HG02571 (cell line): Measurements from ENCODE around the gene MORN5.

Experiments
- ATAC-seq: cut with Tn5 transposase; IDR thresholded peaks from one replicate; pipeline ENCODE4 v1.9.1; 2021; ENCODE audit warnings: mild to moderate bottlenecking, moderate library complexity; ENCODE audit not compliant: unreplicated experiment

Gene MORN5

DNA sequence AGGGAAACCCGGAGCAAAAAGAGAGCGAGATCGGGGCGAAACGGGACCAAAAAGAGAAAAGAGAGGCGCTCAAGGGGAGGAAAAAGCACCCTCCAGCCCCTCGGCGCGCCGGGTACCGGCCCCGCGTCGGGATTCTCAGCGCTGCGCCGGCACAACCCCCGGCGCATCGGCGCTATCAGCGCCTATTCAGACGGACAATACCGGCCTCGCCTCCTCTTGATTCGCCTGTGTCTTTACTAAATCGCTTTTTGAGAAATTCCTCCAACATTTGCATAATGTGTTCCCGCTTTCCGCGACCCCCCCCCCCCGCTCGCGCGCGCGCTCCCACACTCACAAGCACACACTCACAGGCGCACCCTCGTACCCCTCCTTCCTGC lies 68.5 kb downstream of the MORN5 start:
- no peak for ATAC-seq

DNA sequence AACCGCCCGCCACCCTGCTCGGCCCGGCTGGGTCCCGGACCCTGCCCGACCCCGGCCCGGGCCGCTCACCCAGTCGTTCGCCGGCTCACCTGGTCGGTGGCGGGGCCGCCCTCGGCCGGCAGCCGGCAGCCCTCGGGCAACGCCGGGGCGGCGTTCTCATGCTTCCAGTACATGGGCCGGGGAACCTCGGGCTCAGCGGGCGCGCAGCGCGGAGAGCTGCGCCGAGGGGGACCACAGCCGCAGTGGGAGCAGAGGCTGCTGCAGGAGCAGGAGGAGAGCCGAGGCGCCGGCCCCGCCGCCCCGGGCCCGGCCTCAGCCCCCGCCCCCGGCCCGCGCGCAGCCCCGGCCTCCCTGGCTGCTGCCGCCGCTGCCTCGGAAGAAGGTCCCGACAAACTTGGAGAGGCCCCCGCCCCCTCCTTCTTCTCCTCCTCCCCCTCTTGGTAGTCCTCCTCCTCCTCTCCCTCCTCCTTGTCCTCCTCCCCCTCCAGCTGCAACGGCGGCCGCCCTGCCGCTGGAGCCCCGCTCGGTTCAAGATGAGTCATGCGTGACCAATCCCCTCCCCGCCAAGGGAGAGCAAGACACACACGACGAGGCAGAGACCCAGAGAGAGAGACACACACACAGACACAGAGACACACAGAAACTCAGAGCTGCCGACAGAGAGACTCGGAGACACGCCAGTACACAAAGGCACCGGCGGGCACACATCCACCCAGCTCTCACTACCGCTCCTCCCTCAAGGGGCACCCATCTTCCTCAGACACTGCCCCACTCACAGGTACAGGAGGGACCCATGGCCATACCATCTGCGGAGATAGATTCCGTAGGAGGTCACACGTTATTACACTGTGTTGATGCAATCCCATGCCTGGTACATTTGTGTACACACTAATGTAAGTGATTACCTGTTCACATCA lies 69.1 kb downstream of the MORN5 start, which contains the start of gene LHX6:
Gene LHX6, minus strand, starts transcription at position 390 of the 917 bp plus-strand sequence. Its CDS starts 217 bp downstream, at position 173.
- ATAC-seq: no peak

DNA sequence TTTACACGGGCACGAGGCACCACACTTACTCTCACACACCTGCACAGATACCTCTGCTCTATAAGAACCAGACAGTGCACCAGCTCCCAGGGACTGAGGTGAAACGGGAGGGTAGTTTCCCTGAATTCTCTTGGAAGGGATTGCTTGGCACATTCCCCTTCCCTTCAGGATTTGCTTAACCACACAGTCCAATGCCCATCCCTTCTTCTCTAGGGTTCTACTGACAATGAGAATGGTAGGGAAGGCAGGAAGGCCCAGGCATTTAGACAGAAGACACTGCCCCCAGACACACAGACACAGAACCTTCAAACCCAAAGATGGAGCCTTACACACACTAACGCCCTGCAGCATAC lies 69.8 kb downstream of the MORN5 start:
- no peak for ATAC-seq

DNA sequence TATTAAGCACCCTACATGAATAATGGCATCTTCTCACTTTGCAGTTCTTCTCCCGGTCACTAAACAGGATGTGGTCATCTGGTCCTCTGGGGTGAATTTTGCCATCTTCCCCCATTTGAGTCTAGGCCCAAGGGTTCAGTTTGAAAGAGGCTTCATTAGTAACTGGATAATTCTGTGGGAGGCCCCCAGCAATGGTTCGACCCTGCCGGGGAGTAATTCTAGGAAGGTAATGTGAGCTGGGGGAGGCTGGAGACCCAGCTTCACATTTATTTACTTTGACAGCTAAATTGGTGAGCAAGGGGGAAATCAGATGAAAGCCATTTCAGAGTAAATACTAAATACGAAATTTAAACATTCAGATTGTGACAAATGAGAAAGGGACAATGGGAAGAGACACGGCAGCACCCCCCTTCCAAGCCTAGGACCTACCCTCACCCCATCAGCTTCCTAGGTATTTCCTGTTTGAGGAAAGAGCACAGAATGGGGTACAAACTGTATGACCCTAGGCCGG lies 73.1 kb downstream of the MORN5 start:
- no peak for ATAC-seq

DNA sequence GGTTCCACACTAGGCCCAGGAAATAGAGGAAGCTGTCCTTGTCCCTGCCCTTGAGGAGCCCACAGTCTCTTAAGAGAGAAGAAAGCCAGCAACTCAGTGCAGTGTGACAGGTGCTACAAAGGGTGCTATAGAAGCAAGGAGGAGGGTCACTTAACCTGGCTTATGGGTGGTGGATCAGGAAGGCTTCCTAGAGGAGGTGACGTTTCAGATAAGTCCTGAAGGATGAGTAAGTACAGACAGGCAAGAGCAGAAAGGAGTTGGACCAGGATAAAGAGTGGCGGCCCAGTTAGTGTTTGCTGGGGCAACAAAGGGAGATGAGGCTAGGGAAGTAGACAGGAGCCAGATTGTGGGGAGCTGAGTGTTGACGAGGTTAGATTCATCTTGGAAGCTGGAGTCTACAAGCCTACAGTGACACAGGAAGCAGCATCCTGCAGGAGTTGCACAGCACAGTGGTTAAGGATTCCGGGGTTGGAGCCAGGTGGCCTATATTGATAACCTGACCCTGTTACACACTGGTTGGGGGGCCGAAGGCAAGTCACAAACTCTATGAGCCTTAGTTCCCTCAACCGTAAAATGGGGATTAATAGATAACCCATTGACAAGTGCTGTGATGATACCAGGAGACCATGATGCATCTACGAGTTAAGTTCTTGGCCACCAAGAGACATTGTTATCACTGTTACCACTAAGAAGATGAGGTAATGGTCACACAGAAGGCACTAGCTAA lies 74.5 kb downstream of the MORN5 start:
- ATAC-seq: no peak

DNA sequence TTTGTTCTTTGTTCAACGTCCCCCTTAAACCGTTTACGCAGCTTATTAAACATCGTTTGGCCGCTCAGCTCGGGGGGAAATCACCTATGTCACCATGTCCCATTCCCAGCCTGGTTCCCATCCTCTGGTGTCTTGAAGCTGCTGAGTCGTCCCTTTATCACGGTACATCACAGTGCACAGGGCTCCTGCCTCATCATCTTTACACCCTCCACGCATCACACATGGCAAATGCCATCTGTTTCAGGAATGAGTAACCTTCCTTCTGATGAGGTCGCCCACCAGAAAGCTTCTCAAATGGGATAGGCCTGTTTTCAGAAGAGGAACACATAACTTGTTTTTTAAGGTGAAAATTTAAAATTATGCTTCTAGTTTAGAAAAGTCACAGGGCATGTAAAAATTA lies 77.0 kb downstream of the MORN5 start:
- ATAC-seq: no peak

DNA sequence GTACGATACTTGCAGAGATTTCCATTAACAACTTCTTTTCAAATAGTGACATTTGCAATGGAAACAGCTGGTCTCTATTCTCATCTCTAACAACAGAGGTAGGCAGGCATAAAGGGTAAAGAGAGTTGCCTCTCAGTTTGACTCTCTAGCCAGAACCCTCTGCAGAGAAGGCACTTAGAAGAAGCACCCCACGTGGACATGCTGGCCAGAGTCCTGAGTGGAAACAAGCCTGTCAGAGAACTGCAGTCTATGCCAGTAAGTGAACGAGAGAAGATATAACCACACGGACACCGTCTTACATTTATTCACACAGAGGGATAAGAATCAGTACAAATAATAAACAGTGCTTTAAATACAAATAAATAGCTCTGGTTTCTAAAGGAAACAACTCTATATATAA lies 80.0 kb downstream of the MORN5 start:
- ATAC-seq: no peak

DNA sequence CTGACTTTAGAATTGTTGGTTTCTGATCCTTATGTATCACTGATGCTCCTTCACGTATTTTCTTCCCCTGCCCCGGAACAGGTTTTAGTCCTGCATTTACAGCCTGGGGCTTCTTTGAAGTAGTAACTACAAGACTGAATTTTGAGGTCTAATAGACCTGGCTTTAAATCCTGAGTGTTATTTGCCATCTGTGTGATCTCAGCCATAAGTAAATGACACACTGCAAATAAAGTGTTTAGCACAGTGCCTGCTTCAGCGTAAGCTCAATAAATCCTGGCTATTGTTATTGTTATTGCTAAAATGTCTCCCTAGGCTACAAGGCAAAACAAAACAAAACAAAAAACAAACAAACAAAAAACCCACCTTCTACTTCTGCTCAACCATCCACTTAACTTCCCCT lies 84.6 kb downstream of the MORN5 start:
- ATAC-seq: no peak

DNA sequence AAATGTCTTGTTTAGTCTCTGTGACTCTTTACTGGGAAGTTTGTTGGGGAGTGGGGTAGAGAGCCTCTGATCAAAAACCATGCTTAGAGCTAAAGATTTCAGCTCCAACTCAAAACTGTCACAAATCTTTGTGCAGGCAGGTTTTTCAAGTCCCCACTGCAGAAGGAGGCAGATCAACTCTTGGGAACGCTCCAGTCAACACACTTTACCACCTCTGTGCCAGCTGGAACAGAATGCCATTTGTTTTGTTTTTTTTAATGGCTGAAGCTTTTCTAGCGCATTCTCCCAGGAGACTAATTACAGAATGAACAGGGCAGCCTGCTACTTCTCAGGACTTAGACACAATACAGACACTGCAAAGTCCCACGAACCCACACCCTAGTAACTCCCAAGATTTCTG lies 87.0 kb downstream of the MORN5 start:
- ATAC-seq: no peak

DNA sequence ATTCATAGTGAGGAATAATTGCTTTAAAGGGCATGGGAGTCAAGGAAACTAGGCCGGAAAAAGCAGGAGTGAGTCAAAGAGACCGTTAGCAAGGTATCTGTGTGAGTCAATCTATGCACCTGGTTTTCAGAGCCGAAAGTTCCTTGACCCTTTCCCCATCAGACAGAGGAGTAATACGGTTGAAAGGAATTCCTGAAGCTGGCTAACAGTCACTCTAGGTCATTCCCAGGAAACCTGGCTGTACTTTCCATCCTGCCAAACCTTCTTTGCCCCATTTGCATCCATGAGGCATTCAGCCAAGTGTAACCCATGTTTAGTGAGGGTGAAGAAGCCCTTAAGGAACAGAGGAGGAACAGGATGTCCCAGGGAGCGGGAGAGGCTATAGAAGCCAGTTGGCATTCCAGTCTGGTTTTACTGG lies 88.7 kb downstream of the MORN5 start:
- ATAC-seq: no peak
